ENCODE data around the gene JOSD1.

JOSD1 gene

DNA sequence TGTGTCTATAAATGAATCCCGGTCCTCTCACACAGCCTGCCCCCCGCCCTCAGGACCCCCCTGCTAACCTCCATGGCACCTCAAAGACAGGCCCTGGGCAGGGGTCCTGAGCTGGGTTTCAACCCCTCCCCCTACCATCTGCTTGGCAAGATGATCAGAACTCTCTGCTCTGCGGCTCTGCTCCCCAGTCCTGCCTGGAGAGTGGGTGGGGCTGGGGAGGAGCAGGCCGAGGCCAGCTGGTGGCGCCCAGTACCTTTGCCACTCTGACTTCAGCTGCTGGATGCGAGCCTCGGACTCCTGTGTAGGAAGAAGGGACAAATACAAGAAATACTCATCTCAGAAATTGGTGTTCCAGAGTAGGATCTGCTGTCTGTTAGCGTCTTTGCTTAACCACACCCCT is 40.0 kb upstream of the JOSD1 start:
- Histone ChIP-seq H3K4me3 (no peak overlapping the region), H3K27me3 (no peaks in the 10 kb centered on the region), H3K9me3 (no peaks in the 10 kb centered on the region), H3K9ac (peak overlapping the region; percentile 30; the same call in 1 of the 2 replicates), H3K4me1 (peaks cover 67% of the 10 kb centered on the region), H3K36me3 (peaks cover 100% of the 10 kb centered on the region), H3K4me2 (peak overlapping the region; percentile 73; the same call in 1 of the 2 replicates), H4K20me1 (peaks cover 100% of the 10 kb centered on the region), H3K27ac (no peak overlapping the region; the same call in 1 of the 2 replicates)
- no peak for TF ChIP-seq Cebpa-rat (IDR thresholded peaks at IDR 0.05)

- TF ChIP-seq Cebpa-rat (IDR thresholded peaks at IDR 0.05), result no peak
- Histone ChIP-seq H3K27me3 (no peaks in the 10 kb centered on the region), H3K9me3 (no peaks in the 10 kb centered on the region), H3K9ac (peak overlapping the region; percentile 60), H3K4me1 (peaks cover 72% of the 10 kb centered on the region), H3K4me3 (no peak overlapping the region), H3K36me3 (peaks cover 100% of the 10 kb centered on the region), H4K20me1 (peaks cover 100% of the 10 kb centered on the region), H3K27ac (peak overlapping the region; percentile 41; the same call in 1 of the 2 replicates), H3K4me2 (peak overlapping the region; percentile 73)
These were observed 39.5 kb upstream of the JOSD1 start for GRCh38 chr22:38740116-38740723.

DNA sequence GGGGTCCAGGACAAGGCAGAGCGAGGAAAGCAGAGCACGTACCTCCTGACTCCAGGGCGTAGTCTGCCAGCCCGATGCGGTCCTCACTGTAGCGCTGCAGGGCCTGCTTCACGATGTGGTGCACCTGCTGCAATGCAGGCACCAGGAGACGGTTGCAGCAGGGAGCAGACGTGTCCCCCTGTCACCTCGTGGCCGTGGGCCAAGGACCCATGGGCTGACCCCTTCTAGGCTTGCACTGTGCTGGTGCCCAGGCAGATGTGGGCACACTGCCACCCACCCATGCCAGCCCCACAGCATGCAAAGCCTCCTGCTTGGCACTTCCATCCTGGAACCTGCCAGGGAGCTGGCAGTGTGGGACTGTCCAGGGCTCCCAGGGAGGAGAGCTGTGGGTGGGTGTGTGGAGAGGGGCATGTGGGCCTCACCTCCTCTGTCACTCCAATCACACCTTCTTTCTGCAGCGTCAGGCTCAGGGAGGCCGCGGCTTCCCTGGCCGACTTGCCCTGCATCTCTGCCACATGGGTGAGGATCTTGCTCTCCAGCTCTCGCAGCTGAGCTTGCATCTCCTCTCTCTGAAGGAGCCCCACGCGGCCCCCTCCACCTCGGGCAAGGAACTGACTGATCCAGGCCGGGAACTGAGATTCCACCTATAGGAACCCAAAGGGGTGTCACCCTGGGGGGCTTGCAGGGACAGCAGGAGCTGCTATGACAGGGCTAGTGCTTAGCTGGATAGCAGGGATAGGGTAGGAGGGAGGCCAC is 38.7 kb upstream of the JOSD1 start:
- peak overlapping the region; percentile 73 for H3K4me2 ChIP-seq
- peaks cover 100% of the 10 kb centered on the region for H3K36me3 ChIP-seq
- H3K9me3 ChIP-seq, result no peaks in the 10 kb centered on the region
- 0 out of 2 replicates have a peak overlapping the region, but pooled peaks have one; percentile 41 for H3K27ac ChIP-seq
- peaks cover 100% of the 10 kb centered on the region for H4K20me1 ChIP-seq
- TF ChIP-seq Cebpa-rat (IDR thresholded peaks at IDR 0.05), result no peak
- H3K4me3 ChIP-seq, result no peak overlapping the region
- H3K9ac ChIP-seq, result peak overlapping the region; percentile 60
- peaks cover 79% of the 10 kb centered on the region for H3K4me1 ChIP-seq
- H3K27me3 ChIP-seq, result no peaks in the 10 kb centered on the region

- Histone ChIP-seq H3K9me3 (no peaks in the 10 kb centered on the region), H3K27ac (peak overlapping the region; percentile 41), H3K27me3 (no peaks in the 10 kb centered on the region), H3K36me3 (peaks cover 100% of the 10 kb centered on the region), H3K4me3 (no peak overlapping the region), H4K20me1 (peaks cover 100% of the 10 kb centered on the region), H3K4me2 (peak overlapping the region; percentile 73), H3K4me1 (peaks cover 89% of the 10 kb centered on the region), H3K9ac (peak overlapping the region; percentile 53; the same call in 1 of the 2 replicates)
- no peak for TF ChIP-seq Cebpa-rat (IDR thresholded peaks at IDR 0.05)
These were observed 37.8 kb upstream of the JOSD1 start for GRCh38 chr22:38738475-38739070.

DNA sequence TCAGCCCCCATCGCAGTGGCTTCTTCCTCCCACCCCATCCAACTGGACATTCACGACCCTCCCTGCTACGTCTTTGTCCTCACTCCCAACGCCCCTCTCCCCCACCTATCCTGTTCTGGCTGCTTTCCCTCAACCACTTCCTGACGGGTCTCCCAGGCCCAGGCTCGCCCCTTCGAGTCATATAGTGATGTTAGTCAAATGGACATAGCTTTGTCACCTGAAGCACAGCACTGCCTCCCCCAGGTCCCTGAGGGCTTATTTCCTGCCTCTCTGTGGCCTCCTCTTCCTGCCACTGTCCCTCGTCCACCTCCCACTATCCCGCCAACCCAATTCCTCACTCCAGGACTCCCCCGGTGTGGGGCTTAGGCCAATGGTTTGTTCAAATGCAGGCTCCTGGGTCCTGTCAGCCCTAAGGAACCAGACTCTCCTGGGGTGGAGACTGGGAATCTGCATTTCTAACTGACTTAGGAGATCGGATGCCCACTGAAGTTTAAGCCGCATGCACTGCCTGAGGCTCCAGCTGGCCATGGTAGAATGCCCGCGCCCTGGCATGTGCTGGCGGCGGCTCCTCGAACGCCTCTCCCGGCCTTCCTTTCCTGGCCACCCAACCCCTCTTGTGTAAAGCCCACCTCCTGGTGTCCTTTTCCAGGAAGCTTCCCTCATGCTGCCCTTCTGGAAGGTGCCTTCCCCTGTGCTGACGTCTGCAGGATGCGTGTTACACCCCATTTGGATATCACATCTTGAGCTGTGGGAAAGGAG is 36.7 kb upstream of the JOSD1 start:
- H3K9ac ChIP-seq, result peak overlapping the region; percentile 53
- no peak overlapping the region for H3K4me3 ChIP-seq
- peaks cover 100% of the 10 kb centered on the region for H3K36me3 ChIP-seq
- peak overlapping the region; percentile 47 for H3K27ac ChIP-seq
- H4K20me1 ChIP-seq, result peaks cover 100% of the 10 kb centered on the region
- H3K4me2 ChIP-seq, result peak overlapping the region; percentile 73
- no peaks in the 10 kb centered on the region for H3K9me3 ChIP-seq
- TF ChIP-seq Cebpa-rat (IDR thresholded peaks at IDR 0.05), result no peak
- peaks cover 99% of the 10 kb centered on the region for H3K4me1 ChIP-seq
- no peaks in the 10 kb centered on the region for H3K27me3 ChIP-seq

DNA sequence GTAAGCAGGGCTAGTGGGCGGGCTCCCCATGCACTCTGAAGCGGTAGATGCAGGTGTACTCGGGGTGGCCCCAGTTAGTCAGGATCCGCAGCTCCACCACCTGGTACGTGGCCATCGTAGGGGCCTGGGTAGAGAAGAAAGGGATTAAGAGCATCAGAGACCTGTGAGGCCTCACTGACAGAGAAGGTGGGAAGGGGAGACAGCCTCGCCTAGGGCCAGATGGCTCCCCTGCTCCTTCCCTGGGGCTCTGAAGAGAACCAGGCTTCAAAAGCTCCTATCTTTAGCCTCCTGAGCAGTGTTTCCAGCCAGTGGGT is 35.5 kb upstream of the JOSD1 start:
- Histone ChIP-seq H3K4me2 (peak overlapping the region; percentile 73), H3K27ac (peak overlapping the region; percentile 47), H3K9me3 (no peaks in the 10 kb centered on the region), H3K36me3 (peaks cover 100% of the 10 kb centered on the region), H4K20me1 (peaks cover 100% of the 10 kb centered on the region), H3K4me3 (no peak overlapping the region), H3K9ac (peak overlapping the region; percentile 53), H3K27me3 (no peaks in the 10 kb centered on the region), H3K4me1 (peaks cover 94% of the 10 kb centered on the region)
- TF ChIP-seq Cebpa-rat (IDR thresholded peaks at IDR 0.05), result no peak

DNA sequence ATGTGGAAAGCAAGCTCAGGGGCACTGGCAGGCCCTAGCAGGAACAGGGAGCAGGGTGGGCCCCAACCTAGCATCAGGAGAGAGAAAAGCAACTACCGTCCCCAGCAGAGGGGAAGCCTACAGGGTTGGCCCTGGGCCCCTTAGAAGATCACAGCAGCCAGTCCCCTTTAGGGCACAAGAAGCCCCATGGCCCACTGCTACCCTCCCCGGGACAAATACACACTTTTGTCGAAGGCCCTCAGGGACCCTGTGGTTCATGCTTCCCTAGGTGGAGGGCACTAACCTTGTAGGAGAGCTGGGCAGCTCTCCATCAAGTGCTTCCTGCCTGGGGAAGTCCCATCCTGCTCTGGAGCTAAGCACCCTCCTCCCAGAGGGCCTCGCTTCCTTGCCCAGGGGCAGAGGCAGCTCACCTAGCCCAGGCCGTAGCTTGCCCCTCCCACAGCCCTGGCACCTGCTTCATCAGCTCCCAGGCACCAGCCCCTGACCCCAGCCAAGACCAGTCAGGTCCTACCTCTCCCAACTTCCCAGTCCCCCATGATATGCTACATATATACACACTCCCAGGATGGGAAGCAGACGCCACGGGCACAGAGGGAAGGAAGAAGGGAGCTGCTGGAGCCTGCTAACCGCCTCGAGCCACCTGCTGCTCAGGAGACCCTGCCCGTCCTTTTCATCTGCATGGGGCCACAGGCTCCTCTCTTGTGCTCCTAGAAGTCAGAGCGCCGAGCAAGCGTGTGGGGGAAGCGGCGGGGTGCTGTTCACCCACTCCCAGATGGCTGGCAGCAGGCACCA is 34.9 kb upstream of the JOSD1 start:
- Histone ChIP-seq H4K20me1 (peaks cover 100% of the 10 kb centered on the region), H3K4me1 (peaks cover 89% of the 10 kb centered on the region), H3K9ac (peak overlapping the region; percentile 53), H3K36me3 (peaks cover 100% of the 10 kb centered on the region), H3K4me2 (peak overlapping the region; percentile 73), H3K4me3 (no peak overlapping the region), H3K27ac (peak overlapping the region; percentile 47), H3K27me3 (no peaks in the 10 kb centered on the region), H3K9me3 (no peaks in the 10 kb centered on the region)
- no peak for TF ChIP-seq Cebpa-rat (IDR thresholded peaks at IDR 0.05)

DNA sequence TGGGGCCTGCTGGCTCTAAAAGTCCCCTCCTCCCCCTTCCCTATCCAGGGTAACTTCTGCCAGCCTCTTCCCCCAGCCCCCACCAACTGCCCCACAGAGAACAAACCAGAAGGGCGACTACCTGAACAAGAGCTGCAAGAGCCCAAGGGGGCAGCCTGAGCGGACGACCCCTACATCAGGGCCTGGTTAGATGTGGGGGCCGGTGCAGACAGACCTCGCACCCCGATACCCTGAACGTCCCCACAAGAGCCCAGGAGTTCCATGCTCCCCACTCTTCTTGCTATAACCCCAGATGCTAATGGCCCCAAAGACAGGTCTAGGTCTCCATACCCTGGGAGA is 34.4 kb upstream of the JOSD1 start:
- no peaks in the 10 kb centered on the region for H3K9me3 ChIP-seq
- H3K9ac ChIP-seq, result peak overlapping the region; percentile 7; the same call in 1 of the 2 replicates
- no peaks in the 10 kb centered on the region for H3K27me3 ChIP-seq
- peak overlapping the region; percentile 73 for H3K4me2 ChIP-seq
- H3K27ac ChIP-seq, result peak overlapping the region; percentile 47
- TF ChIP-seq Cebpa-rat (IDR thresholded peaks at IDR 0.05), result no peak
- no peak overlapping the region for H3K4me3 ChIP-seq
- H4K20me1 ChIP-seq, result peaks cover 100% of the 10 kb centered on the region
- H3K4me1 ChIP-seq, result peaks cover 89% of the 10 kb centered on the region
- H3K36me3 ChIP-seq, result peaks cover 100% of the 10 kb centered on the region

All from BLaER1 (cell line).